Mucosa of stomach (tissue), 1 donor: ENCODE data around the gene RASEF.
A peak's percentile ranks its signal among the peaks of the same experiment; 100 is the strongest.

Source experiments
- H3K27me3 ChIP-seq: one replicate; pipeline ENCODE4 v1.7.0; 2013; ENCODE audit warnings: mild to moderate bottlenecking, low read length; ENCODE audit not compliant: control insufficient read depth, insufficient read depth
- H3K36me3 ChIP-seq: one replicate; pipeline ENCODE4 v1.7.0; 2013; ENCODE audit warnings: low read length; ENCODE audit not compliant: control insufficient read depth, insufficient read depth
- H3K4me1 ChIP-seq: one replicate; pipeline ENCODE4 v1.7.0; 2013; ENCODE audit warnings: mild to moderate bottlenecking, low read length; ENCODE audit not compliant: control insufficient read depth, insufficient read depth
- H3K4me3 ChIP-seq: one replicate; pipeline ENCODE4 v1.7.0; 2013; ENCODE audit warnings: low read length
- H3K9ac ChIP-seq: one replicate; pipeline ENCODE4 v1.7.0; 2013; ENCODE audit warnings: mild to moderate bottlenecking, low read length, moderate library complexity
- H3K9me3 ChIP-seq: one replicate; pipeline ENCODE4 v1.7.0; 2013; ENCODE audit warnings: mild to moderate bottlenecking, low read length, moderate library complexity; ENCODE audit not compliant: control insufficient read depth
- donor health status: Pancreatic carcinoma.

The RASEF gene

GRCh38 chr9:83071626-83072025, 8.7 kb upstream of the RASEF start:
- Histone ChIP-seq H3K27me3 (no peaks in the 10 kb centered on the region), H3K36me3 (no peaks in the 10 kb centered on the region), H3K9me3 (no peaks in the 10 kb centered on the region), H3K4me1 (no peaks in the 10 kb centered on the region), H3K4me3 (no peak overlapping the region), H3K9ac (no peak overlapping the region)

GRCh38 chr9:83070261-83070660, 7.3 kb upstream of the RASEF start:
- H3K9ac ChIP-seq: no peak overlapping the region
- no peaks in the 10 kb centered on the region for H3K36me3 ChIP-seq
- no peak overlapping the region for H3K4me3 ChIP-seq
- no peaks in the 10 kb centered on the region for H3K9me3 ChIP-seq
- no peaks in the 10 kb centered on the region for H3K27me3 ChIP-seq
- no peaks in the 10 kb centered on the region for H3K4me1 ChIP-seq

GRCh38 chr9:83069651-83070050, 6.7 kb upstream of the RASEF start:
- Histone ChIP-seq H3K36me3 (no peaks in the 10 kb centered on the region), H3K27me3 (no peaks in the 10 kb centered on the region), H3K4me1 (no peaks in the 10 kb centered on the region), H3K9ac (no peak overlapping the region), H3K9me3 (no peaks in the 10 kb centered on the region), H3K4me3 (no peak overlapping the region)

GRCh38 chr9:83068414-83068813, 5.5 kb upstream of the RASEF start:
- no peaks in the 10 kb centered on the region for H3K27me3 ChIP-seq
- no peaks in the 10 kb centered on the region for H3K36me3 ChIP-seq
- H3K4me1 ChIP-seq: no peaks in the 10 kb centered on the region
- no peak overlapping the region for H3K4me3 ChIP-seq
- no peaks in the 10 kb centered on the region for H3K9me3 ChIP-seq
- H3K9ac ChIP-seq: no peak overlapping the region

GRCh38 chr9:83067579-83067978, 4.6 kb upstream of the RASEF start:
- Histone ChIP-seq H3K4me3 (no peak overlapping the region), H3K27me3 (no peaks in the 10 kb centered on the region), H3K9ac (no peak overlapping the region), H3K36me3 (no peaks in the 10 kb centered on the region), H3K4me1 (no peaks in the 10 kb centered on the region), H3K9me3 (no peaks in the 10 kb centered on the region)

- H3K4me3 ChIP-seq: no peak overlapping the region
- no peaks in the 10 kb centered on the region for H3K27me3 ChIP-seq
- no peaks in the 10 kb centered on the region for H3K36me3 ChIP-seq
- H3K4me1 ChIP-seq: no peaks in the 10 kb centered on the region
- no peak overlapping the region for H3K9ac ChIP-seq
- H3K9me3 ChIP-seq: no peaks in the 10 kb centered on the region
These were observed 3.8 kb upstream of the RASEF start for GRCh38 chr9:83066771-83067170.

GRCh38 chr9:83065233-83065632, 2.3 kb upstream of the RASEF start:
- Histone ChIP-seq H3K9me3 (no peaks in the 10 kb centered on the region), H3K36me3 (no peaks in the 10 kb centered on the region), H3K9ac (no peak overlapping the region), H3K4me3 (no peak overlapping the region), H3K27me3 (no peaks in the 10 kb centered on the region), H3K4me1 (no peaks in the 10 kb centered on the region)

- H3K9me3 ChIP-seq: no peaks in the 10 kb centered on the region
- peaks cover 7% of the 10 kb centered on the region for H3K4me1 ChIP-seq
- H3K27me3 ChIP-seq: no peaks in the 10 kb centered on the region
- H3K36me3 ChIP-seq: no peaks in the 10 kb centered on the region
- peak overlapping the region; percentile 75 for H3K4me3 ChIP-seq
- H3K9ac ChIP-seq: peak overlapping the region; percentile 80
These were observed 822 bp downstream of the RASEF start for GRCh38 chr9:83061990-83062650.

GRCh38 chr9:83061036-83061435, 1.9 kb downstream of the RASEF start:
- peaks cover 11% of the 10 kb centered on the region for H3K4me1 ChIP-seq
- peak overlapping the region; percentile 80 for H3K9ac ChIP-seq
- H3K9me3 ChIP-seq: no peaks in the 10 kb centered on the region
- H3K27me3 ChIP-seq: no peaks in the 10 kb centered on the region
- peak overlapping the region; percentile 75 for H3K4me3 ChIP-seq
- H3K36me3 ChIP-seq: no peaks in the 10 kb centered on the region

GRCh38 chr9:83060556-83060955, 2.4 kb downstream of the RASEF start:
- peak overlapping the region; percentile 63 for H3K9ac ChIP-seq
- H3K4me3 ChIP-seq: peak overlapping the region; percentile 37

GRCh38 chr9:83059417-83059816, 3.5 kb downstream of the RASEF start:
- peak overlapping the region; percentile 63 for H3K9ac ChIP-seq
- no peaks in the 10 kb centered on the region for H3K36me3 ChIP-seq
- peak overlapping the region; percentile 37 for H3K4me3 ChIP-seq
- no peaks in the 10 kb centered on the region for H3K27me3 ChIP-seq
- H3K9me3 ChIP-seq: no peaks in the 10 kb centered on the region
- peaks cover 15% of the 10 kb centered on the region for H3K4me1 ChIP-seq

More at GRCh38 chr9:83060556-83060955, 2.4 kb downstream of the RASEF start:
- peaks cover 14% of the 10 kb centered on the region for H3K4me1 ChIP-seq
- no peaks in the 10 kb centered on the region for H3K9me3 ChIP-seq
- no peaks in the 10 kb centered on the region for H3K36me3 ChIP-seq
- H3K27me3 ChIP-seq: no peaks in the 10 kb centered on the region

GRCh38 chr9:83056911-83057310, 6.0 kb downstream of the RASEF start:
- Histone ChIP-seq H3K9me3 (no peaks in the 10 kb centered on the region), H3K9ac (no peak overlapping the region), H3K4me1 (peaks cover 15% of the 10 kb centered on the region), H3K27me3 (no peaks in the 10 kb centered on the region), H3K36me3 (no peaks in the 10 kb centered on the region), H3K4me3 (no peak overlapping the region)

GRCh38 chr9:83056174-83056573, 6.8 kb downstream of the RASEF start:
- Histone ChIP-seq H3K36me3 (no peaks in the 10 kb centered on the region), H3K27me3 (no peaks in the 10 kb centered on the region), H3K9ac (no peak overlapping the region), H3K4me1 (peaks cover 15% of the 10 kb centered on the region), H3K4me3 (no peak overlapping the region), H3K9me3 (no peaks in the 10 kb centered on the region)
